SW480 (cell line): ENCODE results near the gene TBC1D10B.
"Not testable (repeated sequence)": the region's sequence is repeated elsewhere in the genome, so short reads cannot be mapped to it uniquely, and the experiment has no call there.

ENCODE experiments used
- DNase-seq: peaks from one replicate; pipeline ENCODE4 v3.0.0-alpha.2; 2016; ENCODE audit warnings: low spot score

Gene TBC1D10B

GRCh38 chr16:30324220-30324619, 46.1 kb downstream of the TBC1D10B start:
- not testable (repeated sequence) for DNase-seq

- not testable (repeated sequence) for DNase-seq
Observed at GRCh38 chr16:30318647-30319046, 51.6 kb downstream of the TBC1D10B start.

- not testable (repeated sequence) for DNase-seq
Observed at GRCh38 chr16:30310937-30311336, 59.4 kb downstream of the TBC1D10B start.

GRCh38 chr16:30309255-30309654, 61.0 kb downstream of the TBC1D10B start:
- not testable (repeated sequence) for DNase-seq
